GM19324 (cell line): ENCODE measurements around the gene RNF144A.
"Not testable (repeated sequence)": the region's sequence is repeated elsewhere in the genome, so short reads cannot be mapped to it uniquely, and the experiment has no call there.

Experiments used
- ATAC-seq: cut with Tn5 transposase; IDR thresholded peaks from one replicate; pipeline ENCODE4 v1.9.1; 2021; ENCODE audit warnings: mild to moderate bottlenecking, moderate library complexity; ENCODE audit not compliant: unreplicated experiment, low FRiP score

RNF144A gene

GRCh38 chr2:6927186-6927585 is 10.0 kb downstream of the RNF144A start:
- ATAC-seq = no peak

GRCh38 chr2:6927753-6928152 is 10.5 kb downstream of the RNF144A start:
- ATAC-seq = no peak

- ATAC-seq = no peak
Observed at GRCh38 chr2:6928452-6928851, 11.2 kb downstream of the RNF144A start.

- no peak for ATAC-seq
Observed at GRCh38 chr2:6929196-6929819, 12.1 kb downstream of the RNF144A start.

- no peak for ATAC-seq
Observed at GRCh38 chr2:6930923-6931647, 13.9 kb downstream of the RNF144A start.

GRCh38 chr2:6931753-6932152 is 14.5 kb downstream of the RNF144A start:
- no peak for ATAC-seq

GRCh38 chr2:6932206-6932605 is 15.0 kb downstream of the RNF144A start:
- ATAC-seq = no peak

- ATAC-seq = no peak
Observed at GRCh38 chr2:6932828-6933227, 15.6 kb downstream of the RNF144A start.

GRCh38 chr2:6933911-6934310 is 16.7 kb downstream of the RNF144A start:
- ATAC-seq = no peak

GRCh38 chr2:6934345-6934744 is 17.1 kb downstream of the RNF144A start:
- ATAC-seq = no peak

- no peak for ATAC-seq
Observed at GRCh38 chr2:6934758-6935651, 17.8 kb downstream of the RNF144A start.

- ATAC-seq = not testable (repeated sequence)
Observed at GRCh38 chr2:6935652-6936020, 18.4 kb downstream of the RNF144A start.

- no peak for ATAC-seq
Observed at GRCh38 chr2:6937157-6937556, 19.9 kb downstream of the RNF144A start.

- ATAC-seq = no peak
Observed at GRCh38 chr2:6937582-6937981, 20.4 kb downstream of the RNF144A start.

- no peak for ATAC-seq
Observed at GRCh38 chr2:6939071-6939470, 21.9 kb downstream of the RNF144A start.

GRCh38 chr2:6940820-6941219 is 23.6 kb downstream of the RNF144A start:
- ATAC-seq = no peak

- no peak for ATAC-seq
Observed at GRCh38 chr2:6941299-6942046, 24.3 kb downstream of the RNF144A start.

- no peak for ATAC-seq
Observed at GRCh38 chr2:6942848-6943247, 25.6 kb downstream of the RNF144A start.

- ATAC-seq = no peak
Observed at GRCh38 chr2:6943523-6943922, 26.3 kb downstream of the RNF144A start.

- ATAC-seq = no peak
Observed at GRCh38 chr2:6943971-6944370, 26.8 kb downstream of the RNF144A start.

- no peak for ATAC-seq
Observed at GRCh38 chr2:6944555-6944954, 27.3 kb downstream of the RNF144A start.
